Measurements from ENCODE around the gene POGZ.

DNA sequence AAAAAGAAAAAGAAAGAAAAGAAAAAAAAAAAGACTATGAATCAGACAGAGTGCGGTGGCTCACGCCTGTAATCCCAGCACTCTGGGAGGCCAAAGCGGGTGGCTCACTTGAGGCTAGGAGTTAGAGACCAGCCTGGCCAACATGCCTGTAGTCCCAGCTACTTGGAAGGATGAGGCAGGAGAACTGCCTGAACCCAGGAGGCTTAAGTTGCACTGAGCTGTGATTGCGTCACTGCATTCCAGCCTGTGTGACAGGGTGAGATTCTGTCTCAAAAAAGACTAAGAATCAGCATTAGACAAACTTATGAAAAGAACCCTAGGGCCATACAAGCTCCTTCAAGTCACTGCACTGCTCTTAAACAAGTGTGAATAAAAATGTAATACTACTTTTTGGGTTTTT, 43.1 kb downstream of the POGZ start:
- TF ChIP-seq, protein P1, sequence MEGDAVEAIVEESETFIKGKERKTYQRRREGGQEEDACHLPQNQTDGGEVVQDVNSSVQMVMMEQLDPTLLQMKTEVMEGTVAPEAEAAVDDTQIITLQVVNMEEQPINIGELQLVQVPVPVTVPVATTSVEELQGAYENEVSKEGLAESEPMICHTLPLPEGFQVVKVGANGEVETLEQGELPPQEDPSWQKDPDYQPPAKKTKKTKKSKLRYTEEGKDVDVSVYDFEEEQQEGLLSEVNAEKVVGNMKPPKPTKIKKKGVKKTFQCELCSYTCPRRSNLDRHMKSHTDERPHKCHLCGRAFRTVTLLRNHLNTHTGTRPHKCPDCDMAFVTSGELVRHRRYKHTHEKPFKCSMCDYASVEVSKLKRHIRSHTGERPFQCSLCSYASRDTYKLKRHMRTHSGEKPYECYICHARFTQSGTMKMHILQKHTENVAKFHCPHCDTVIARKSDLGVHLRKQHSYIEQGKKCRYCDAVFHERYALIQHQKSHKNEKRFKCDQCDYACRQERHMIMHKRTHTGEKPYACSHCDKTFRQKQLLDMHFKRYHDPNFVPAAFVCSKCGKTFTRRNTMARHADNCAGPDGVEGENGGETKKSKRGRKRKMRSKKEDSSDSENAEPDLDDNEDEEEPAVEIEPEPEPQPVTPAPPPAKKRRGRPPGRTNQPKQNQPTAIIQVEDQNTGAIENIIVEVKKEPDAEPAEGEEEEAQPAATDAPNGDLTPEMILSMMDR (IDR thresholded peaks at IDR 0.05): no peak
- TF ChIP-seq POLR2A (IDR thresholded peaks at IDR 0.05): no peak
